Kidney epithelial cell (primary cell): Measurements from ENCODE around the gene RNF220. TPM values are rescaled to one million over a fixed set of nuclear protein-coding genes. Genes with fewer than 3 reads are reported as not detected.

Experiments used
- DNase-seq: peaks from one replicate; pipeline ENCODE4 v3.0.0-alpha.2; 2010; ENCODE audit warnings: low read depth
- H3K27me3 ChIP-seq: 2 replicates; pipeline ENCODE4 v1.6.0; 2011; ENCODE audit warnings: low read length; ENCODE audit not compliant: control insufficient read depth, insufficient read depth
- H3K36me3 ChIP-seq: 2 replicates; pipeline ENCODE4 v1.5.1; 2011; ENCODE audit warnings: low read length; ENCODE audit not compliant: control insufficient read depth, insufficient read depth
- H3K4me3 ChIP-seq: 2 replicates; pipeline ENCODE4 v1.5.1; 2011; ENCODE audit warnings: low read depth, mild to moderate bottlenecking, control low read depth, low read length
- total RNA-seq: library from RNA; depleted of rRNA; stranded (reverse); fragments of >200 nt; gene quantifications from 2 replicates; pipeline ENCODE4 v1.2.3, GENCODE V29; 2015
- TF ChIP-seq, protein P1 (sequence below): IDR thresholded peaks from 2 replicates; pipeline ENCODE4 v1.5.1; 2011; ENCODE audit warnings: mild to moderate bottlenecking, moderate library complexity, low read length, control low read depth, inconsistent platforms; ENCODE audit not compliant: insufficient read depth, poor library complexity, severe bottlenecking

RNF220 gene
- total RNA-seq, 1 donor from 2014 or later, result 127 TPM

GRCh38 chr1:44408632-44409602 lies 3.9 kb downstream of the RNF220 start:
- Histone ChIP-seq H3K36me3 (no peaks in the 10 kb centered on the region), H3K27me3 (peaks cover 84% of the 10 kb centered on the region), H3K4me3 (no peak overlapping the region)
- no peak for DNase-seq
- TF ChIP-seq, protein P1, sequence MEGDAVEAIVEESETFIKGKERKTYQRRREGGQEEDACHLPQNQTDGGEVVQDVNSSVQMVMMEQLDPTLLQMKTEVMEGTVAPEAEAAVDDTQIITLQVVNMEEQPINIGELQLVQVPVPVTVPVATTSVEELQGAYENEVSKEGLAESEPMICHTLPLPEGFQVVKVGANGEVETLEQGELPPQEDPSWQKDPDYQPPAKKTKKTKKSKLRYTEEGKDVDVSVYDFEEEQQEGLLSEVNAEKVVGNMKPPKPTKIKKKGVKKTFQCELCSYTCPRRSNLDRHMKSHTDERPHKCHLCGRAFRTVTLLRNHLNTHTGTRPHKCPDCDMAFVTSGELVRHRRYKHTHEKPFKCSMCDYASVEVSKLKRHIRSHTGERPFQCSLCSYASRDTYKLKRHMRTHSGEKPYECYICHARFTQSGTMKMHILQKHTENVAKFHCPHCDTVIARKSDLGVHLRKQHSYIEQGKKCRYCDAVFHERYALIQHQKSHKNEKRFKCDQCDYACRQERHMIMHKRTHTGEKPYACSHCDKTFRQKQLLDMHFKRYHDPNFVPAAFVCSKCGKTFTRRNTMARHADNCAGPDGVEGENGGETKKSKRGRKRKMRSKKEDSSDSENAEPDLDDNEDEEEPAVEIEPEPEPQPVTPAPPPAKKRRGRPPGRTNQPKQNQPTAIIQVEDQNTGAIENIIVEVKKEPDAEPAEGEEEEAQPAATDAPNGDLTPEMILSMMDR, result no peak

GRCh38 chr1:44409757-44410156 lies 4.7 kb downstream of the RNF220 start:
- Histone ChIP-seq H3K27me3 (peaks cover 90% of the 10 kb centered on the region), H3K4me3 (no peak overlapping the region), H3K36me3 (no peaks in the 10 kb centered on the region)
- no peak for DNase-seq
- TF ChIP-seq, protein P1, result no peak

DNA sequence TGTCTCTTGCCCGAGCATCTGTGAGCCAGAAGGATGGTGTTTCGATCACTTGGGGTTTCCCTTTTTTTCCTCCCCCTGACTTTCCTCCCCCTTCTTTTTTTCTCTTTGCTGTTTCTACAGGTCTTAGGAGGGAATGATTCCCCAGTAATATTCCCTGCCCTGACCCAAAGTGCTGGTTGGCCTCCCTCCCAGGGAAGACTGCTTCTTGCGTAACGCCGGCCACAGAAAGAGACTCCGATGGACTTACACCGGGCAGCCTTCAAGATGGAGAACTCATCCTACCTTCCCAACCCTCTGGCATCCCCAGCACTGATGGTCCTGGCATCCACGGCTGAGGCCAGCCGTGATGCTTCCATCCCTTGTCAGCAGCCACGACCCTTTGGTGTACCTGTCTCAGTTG lies 6.8 kb downstream of the RNF220 start:
- H3K27me3 ChIP-seq, result peaks cover 87% of the 10 kb centered on the region
- TF ChIP-seq, protein P1, result no peak
- no peaks in the 10 kb centered on the region for H3K36me3 ChIP-seq
- no peak overlapping the region for H3K4me3 ChIP-seq
- DNase-seq, result no peak

GRCh38 chr1:44412601-44413000 lies 7.5 kb downstream of the RNF220 start:
- Histone ChIP-seq H3K27me3 (peaks cover 87% of the 10 kb centered on the region), H3K4me3 (no peak overlapping the region), H3K36me3 (no peaks in the 10 kb centered on the region)
- TF ChIP-seq, protein P1, result no peak
- DNase-seq, result no peak

DNA sequence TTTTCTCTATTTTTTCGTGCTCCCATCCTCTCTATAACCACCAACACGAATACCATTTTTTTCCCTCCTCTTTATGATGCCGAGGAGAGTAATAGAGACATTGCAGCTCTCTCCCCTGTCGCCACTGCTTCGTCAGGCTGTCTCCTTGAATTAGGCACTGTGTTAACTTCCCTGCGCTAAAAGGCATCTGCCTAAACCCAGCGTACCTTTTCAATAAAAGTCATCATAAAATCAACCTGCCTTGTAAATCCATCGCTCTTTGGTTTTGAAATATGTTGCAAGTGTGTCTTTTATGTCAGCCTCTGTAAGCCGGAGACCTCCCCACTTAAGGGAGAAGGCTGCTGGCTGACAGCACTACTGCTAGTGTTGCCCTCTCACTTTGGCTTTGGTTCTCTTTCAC lies 8.7 kb downstream of the RNF220 start:
- Histone ChIP-seq H3K4me3 (no peak overlapping the region), H3K36me3 (no peaks in the 10 kb centered on the region), H3K27me3 (peaks cover 85% of the 10 kb centered on the region)
- TF ChIP-seq, protein P1, result no peak
- DNase-seq, result no peak

DNA sequence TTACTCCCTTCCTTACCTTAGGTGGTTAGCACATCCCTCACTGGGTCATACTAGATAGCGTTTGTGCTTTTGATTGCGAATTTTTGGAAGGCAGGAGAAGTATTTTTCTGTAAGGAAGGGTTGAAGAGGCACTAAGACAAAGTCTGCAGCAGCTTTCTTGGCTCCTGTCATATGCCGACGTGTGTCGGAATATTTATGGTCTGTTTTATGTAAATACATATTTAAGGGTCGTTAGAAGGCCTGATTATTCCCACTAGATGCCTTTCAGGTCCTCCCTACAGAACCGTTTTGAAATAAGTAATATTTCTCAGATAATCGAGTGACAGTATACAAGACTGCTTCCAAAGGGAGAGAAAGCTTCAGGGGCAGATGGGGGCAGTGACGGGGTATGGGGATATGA lies 10.0 kb downstream of the RNF220 start:
- peaks cover 73% of the 10 kb centered on the region for H3K27me3 ChIP-seq
- TF ChIP-seq, protein P1, result no peak
- H3K4me3 ChIP-seq, result no peak overlapping the region
- DNase-seq, result no peak
- H3K36me3 ChIP-seq, result no peaks in the 10 kb centered on the region
